Right lobe of liver (tissue), 6 donors: ENCODE measurements around the gene SHISAL2A. TPM values are rescaled to one million over a fixed set of nuclear protein-coding genes. Genes with fewer than 3 reads are reported as not detected.

Experiments
- ATAC-seq, 4 donors: fragments of 200-7000 bp; cut with Tn5 transposase; one replicate each; pipeline ENCODE4 v1.9.1; 2020; ENCODE audit warnings: mild to moderate bottlenecking in 4 of 4, moderate library complexity in 4 of 4
- DNase-seq, 3 donors: peaks; one replicate each; pipeline ENCODE4 v3.0.0-alpha.2; 2020
- H3K27ac ChIP-seq, 3 donors: fragments of 200-600 bp; one replicate each; pipeline ENCODE4 v1.8.0; 2022
- H3K27me3 ChIP-seq, 2 donors: fragments of 200-600 bp; one replicate each; pipeline ENCODE4 v1.8.0; 2022
- H3K36me3 ChIP-seq, 4 donors: fragments of 200-600 bp; sonication (generic) in 1 of 4; one replicate each; pipeline versions ENCODE4 v1.5.1 to v1.8.0; 2017 to 2022; ENCODE audit warnings: control low read depth in 1 of 4
- H3K4me1 ChIP-seq, 4 donors: fragments of 200-600 bp; sonication (generic) in 1 of 4; one replicate each; pipeline versions ENCODE4 v1.5.1 to v1.8.0; 2017 to 2022; ENCODE audit warnings: control low read depth in 1 of 4
- H3K4me3 ChIP-seq, 3 donors: fragments of 200-600 bp; one replicate each; pipeline ENCODE4 v1.8.0; 2022
- H3K9me3 ChIP-seq, 4 donors: fragments of 200-600 bp; sonication (generic) in 1 of 4; one replicate each; pipeline versions ENCODE4 v1.5.1 to v1.8.0; 2017 to 2022; ENCODE audit warnings: control low read depth in 1 of 4
- CTCF ChIP-seq, 4 donors: fragments of 200-600 bp in 3 of 4; fragments of 450-650 bp in 1 of 4; IDR thresholded peaks; one replicate each; pipeline versions ENCODE4 v1.5.1 to v1.8.0; 2016 to 2022; ENCODE audit warnings: antibody characterized with exemption in 4 of 4, mild to moderate bottlenecking in 2 of 4
- POLR2A ChIP-seq: fragments of 450-650 bp; IDR thresholded peaks from one replicate; pipeline ENCODE4 v1.6.1; 2017; ENCODE audit warnings: antibody characterized with exemption, mild to moderate bottlenecking
- WGBS: methylation state at CpG from one replicate; pipeline ENCODE4 v1.1.6; 2018; ENCODE audit warnings: low coverage, low lambda C conversion rate; ENCODE audit not compliant: insufficient coverage; ENCODE audit errors: missing lambda C conversion rate; 5-methylcytosine and 5-hydroxymethylcytosine counted together
- intact Hi-C, 2 donors: fragments of 100-400 bp; cut with DNase I; formaldehyde crosslinking; loops; one replicate each; pipeline versions ENCODE4 v1.11.2 to v1.14.1; 2022
- total RNA-seq, 6 experiments: library from RNA; depleted of rRNA in 2 of 6; stranded (reverse); fragments of >200 nt in 2 of 6; fragmentation: NEBNext Ultra II Directional in 3 of 6; extraction: Animal tissue kit (Norgen Biotek cat#: 25700) in 3 of 6; gene quantifications; one replicate each; pipeline versions ENCODE4 v1.1.0 to v1.2.4, GENCODE V29; 2016 to 2023
- donor health status: DM: no; HTN: yes; CAD: no.
- donor health status: DM: no; HTN: no; CAD: no.
- donor health status: DM: no; HTN: no; CAD: no.
- donor health status: DM: no; HTN: yes; CAD: no.
- donor health status: DM: no; HTN: yes; CAD: no.

SHISAL2A gene
- total RNA-seq, 6 experiments from 2014 or later, result not detected

GRCh38 chr1:52659851-52660596 is 27.1 kb downstream of the SHISAL2A start:
- ATAC-seq, result no peak
- Histone ChIP-seq H3K4me1 (peaks cover 0 to 9% (median 0%) of the 10 kb centered on the region in 4 donors), H3K27ac (no peak overlapping the region), H3K36me3 (no peaks in the 10 kb centered on the region), H3K4me3 (no peak overlapping the region), H3K9me3 (no peaks in the 10 kb centered on the region), H3K27me3 (no peaks in the 10 kb centered on the region)
- intact Hi-C loops, result no loop called here
- TF ChIP-seq POLR2A, result no peak
- no peak for TF ChIP-seq CTCF (IDR thresholded peaks at IDR 0.05)
- 81% methylated on average over 7 of the region's 13 CpGs for WGBS
- no peak for DNase-seq

GRCh38 chr1:52660807-52661206 is 27.8 kb downstream of the SHISAL2A start:
- no peak for TF ChIP-seq CTCF (IDR thresholded peaks at IDR 0.05)
- no peak overlapping the region for H3K4me3 ChIP-seq
- intact Hi-C loops, result no loop called here
- WGBS, result 0% methylated on average over 1 of the region's 3 CpGs
- H3K4me1 ChIP-seq, result peaks cover 0 to 13% (median 0%) of the 10 kb centered on the region in 4 donors
- no peak for ATAC-seq
- H3K27me3 ChIP-seq, result no peaks in the 10 kb centered on the region
- DNase-seq, result no peak
- H3K36me3 ChIP-seq, result no peaks in the 10 kb centered on the region
- no peak overlapping the region for H3K27ac ChIP-seq
- no peaks in the 10 kb centered on the region for H3K9me3 ChIP-seq

GRCh38 chr1:52662645-52663313 is 29.8 kb downstream of the SHISAL2A start:
- 44% methylated on average over 12 of the region's 13 CpGs for WGBS
- H3K4me3 ChIP-seq, result no peak overlapping the region
- no peak for TF ChIP-seq POLR2A
- no peak for TF ChIP-seq CTCF (IDR thresholded peaks at IDR 0.05)
- no peaks in the 10 kb centered on the region for H3K9me3 ChIP-seq
- intact Hi-C loops, result no loop called here
- H3K27me3 ChIP-seq, result no peaks in the 10 kb centered on the region
- ATAC-seq (peak; percentile 61 to 86 (median 68)), DNase-seq (no peak)
- no peaks in the 10 kb centered on the region for H3K36me3 ChIP-seq
- no peak overlapping the region for H3K27ac ChIP-seq
- peaks cover 0 to 13% (median 0%) of the 10 kb centered on the region in 4 donors for H3K4me1 ChIP-seq

- Histone ChIP-seq H3K27me3 (no peaks in the 10 kb centered on the region), H3K4me1 (peaks cover 0 to 13% (median 0%) of the 10 kb centered on the region in 4 donors), H3K27ac (no peak overlapping the region), H3K4me3 (no peak overlapping the region), H3K36me3 (no peaks in the 10 kb centered on the region), H3K9me3 (no peaks in the 10 kb centered on the region)
- 81% methylated on average over 5 of the region's 5 CpGs for WGBS
- ATAC-seq, result no peak
- DNase-seq, result no peak
- intact Hi-C loops, result no loop called here
- no peak for TF ChIP-seq CTCF (IDR thresholded peaks at IDR 0.05)
- no peak for TF ChIP-seq POLR2A
Measured at GRCh38 chr1:52663716-52664115, 30.7 kb downstream of the SHISAL2A start.
